GM12801 (cell line): Measurements from ENCODE around the gene MYO1G.

Experiments used
- CTCF ChIP-seq: IDR thresholded peaks from one replicate; pipeline ENCODE4 v1.5.1; 2011; ENCODE audit warnings: control low read depth; ENCODE audit not compliant: insufficient read length; ENCODE audit errors: extremely low read depth

MYO1G gene

GRCh38 chr7:44995555-44996493, 17.0 kb upstream of the MYO1G start:
- TF ChIP-seq CTCF: no peak

- no peak for TF ChIP-seq CTCF
Measured at GRCh38 chr7:44994877-44995554, 16.2 kb upstream of the MYO1G start.

- TF ChIP-seq CTCF: no peak
Measured at GRCh38 chr7:44990109-44991023, 11.6 kb upstream of the MYO1G start.

- no peak for TF ChIP-seq CTCF
Measured at GRCh38 chr7:44989132-44989531, 10.3 kb upstream of the MYO1G start.

GRCh38 chr7:44988701-44989100, 9.9 kb upstream of the MYO1G start:
- TF ChIP-seq CTCF: no peak

GRCh38 chr7:44987996-44988395, 9.2 kb upstream of the MYO1G start:
- TF ChIP-seq CTCF: no peak

- no peak for TF ChIP-seq CTCF
Measured at GRCh38 chr7:44987457-44987856, 8.6 kb upstream of the MYO1G start.
